ENCODE measurements around the gene MRTFA.
"Not testable (repeated sequence)": the region's sequence is repeated elsewhere in the genome, so short reads cannot be mapped to it uniquely, and the experiment has no call there.

MRTFA gene

DNA sequence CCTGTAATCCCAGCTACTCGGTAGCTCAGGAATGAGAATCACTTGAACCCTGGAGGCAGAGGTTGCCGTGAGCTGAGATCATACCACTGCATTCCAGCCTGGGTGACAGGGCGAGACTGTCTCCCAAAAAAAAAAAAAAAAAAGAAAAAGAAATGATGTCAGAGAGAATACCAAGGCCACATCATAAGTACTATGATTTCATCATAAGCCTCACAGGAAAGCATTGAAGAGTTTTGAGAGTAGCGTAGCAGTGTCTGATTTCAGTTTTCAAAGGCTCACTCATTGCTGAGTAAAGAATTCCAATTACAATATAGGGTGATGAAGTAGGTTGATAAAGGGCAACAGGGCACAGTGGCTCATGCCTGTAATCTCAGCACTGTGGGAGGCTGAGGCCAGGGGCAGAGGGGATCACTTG is 88.8 kb downstream of the MRTFA start:
- DNase-seq = no peak

DNA sequence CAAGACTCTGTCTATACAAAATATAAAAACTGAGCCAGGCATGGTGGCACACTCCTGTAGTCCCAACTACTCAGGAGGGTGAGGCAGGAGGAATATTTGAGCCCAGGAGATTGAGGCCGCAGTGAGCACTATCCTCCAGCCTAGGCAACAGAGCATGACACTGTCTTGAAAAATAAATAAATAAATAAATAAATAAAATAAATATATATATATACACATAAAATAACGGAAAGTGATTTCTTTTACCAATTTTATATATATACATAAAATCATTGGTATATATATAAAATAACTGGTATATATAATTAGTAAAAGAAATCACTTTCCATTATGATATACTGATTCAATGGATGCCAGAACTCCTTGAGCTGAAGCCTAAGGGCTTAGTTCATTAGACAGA is 91.8 kb downstream of the MRTFA start:
- no peak for DNase-seq

DNA sequence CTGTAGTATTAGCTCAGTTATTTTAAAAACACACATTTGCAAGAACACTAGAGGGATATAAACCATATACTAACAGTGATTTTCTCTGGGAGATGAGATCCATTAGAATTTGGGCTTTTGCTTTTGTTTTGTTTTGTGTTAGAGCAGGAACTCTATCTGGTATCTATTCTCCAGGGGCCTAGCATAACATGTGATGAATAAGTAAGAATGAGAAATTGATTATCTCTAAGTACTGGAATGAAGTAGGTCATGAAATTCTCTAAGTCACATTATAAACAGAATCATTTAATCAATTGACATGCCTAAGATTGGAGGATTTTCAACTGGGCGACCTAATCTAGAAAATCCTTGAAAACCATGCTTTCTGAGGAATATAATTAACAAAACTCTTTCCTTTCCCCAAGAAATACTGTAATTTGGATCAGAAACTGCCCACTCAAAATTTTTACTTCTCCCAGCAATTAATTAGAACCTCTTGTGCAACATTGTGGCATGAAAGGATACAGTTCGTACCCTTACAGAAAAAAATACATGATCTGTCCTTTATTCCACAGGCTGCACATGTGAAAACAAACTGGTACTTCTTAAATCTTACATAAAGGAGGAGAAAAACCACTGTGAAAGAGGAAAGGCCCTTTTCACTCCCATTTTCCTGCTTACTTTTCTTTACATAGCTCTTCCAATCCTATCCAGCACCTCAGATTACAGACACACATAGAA is 93.5 kb downstream of the MRTFA start:
- no peak for DNase-seq

DNA sequence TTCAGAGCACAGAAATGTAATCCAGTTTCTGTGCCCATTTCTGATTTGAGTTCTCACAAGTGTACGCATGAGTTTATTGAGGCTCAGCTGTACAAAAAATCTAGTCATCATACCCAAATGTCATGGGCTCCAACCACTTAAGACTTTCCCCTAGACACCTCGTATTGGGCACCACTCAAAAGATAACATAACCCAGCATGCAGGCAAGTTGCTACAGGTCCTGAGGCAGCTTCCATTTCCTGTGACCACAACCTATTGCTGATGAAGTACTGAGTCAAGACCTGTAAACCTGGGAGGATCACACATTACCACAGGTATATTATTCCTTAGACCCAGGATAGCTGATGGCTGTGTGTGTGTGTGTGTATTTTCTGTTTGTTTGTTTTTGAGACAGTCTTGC is 95.2 kb downstream of the MRTFA start:
- no peak for DNase-seq

DNA sequence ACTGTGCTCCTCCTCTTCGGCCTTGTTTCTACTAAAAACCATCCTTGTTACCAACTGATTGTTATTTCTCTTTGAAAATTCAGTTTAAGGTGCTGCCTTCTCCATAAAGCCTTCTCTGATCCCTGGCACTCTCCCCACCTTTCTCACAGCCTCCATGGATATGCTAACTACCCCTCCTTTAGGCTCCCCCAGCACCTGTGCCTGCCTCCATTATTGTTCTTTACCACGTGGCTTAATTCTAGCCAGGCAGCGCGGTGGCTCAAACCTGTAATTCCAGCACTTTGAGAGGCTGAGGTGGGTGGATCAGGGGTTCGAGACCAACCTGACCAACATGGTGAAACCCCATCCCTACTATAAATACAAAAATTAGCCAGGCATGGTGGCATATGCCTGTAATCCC is 96.3 kb downstream of the MRTFA start:
- DNase-seq = no peak

DNA sequence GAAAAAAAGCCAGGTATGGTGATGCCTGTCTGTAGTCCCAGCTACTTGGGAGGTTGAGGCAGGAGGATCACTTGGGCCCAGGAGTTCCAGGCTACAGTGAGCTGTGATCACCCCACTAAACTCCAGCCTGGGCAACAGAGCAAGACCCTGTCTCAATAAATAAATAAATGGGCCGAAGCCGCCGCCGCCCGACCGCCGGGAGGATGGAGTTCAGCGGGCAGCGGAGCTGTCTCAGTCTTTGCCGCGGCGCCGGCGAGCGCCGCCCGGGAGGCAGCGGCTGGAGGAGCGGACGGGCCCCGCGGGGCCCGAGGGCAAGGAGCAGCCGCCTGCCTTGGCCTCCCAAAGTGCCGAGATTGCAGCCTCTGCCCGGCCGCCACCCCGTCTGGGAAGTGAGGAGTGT is 100.4 kb downstream of the MRTFA start:
- not testable (repeated sequence) for DNase-seq

DNA sequence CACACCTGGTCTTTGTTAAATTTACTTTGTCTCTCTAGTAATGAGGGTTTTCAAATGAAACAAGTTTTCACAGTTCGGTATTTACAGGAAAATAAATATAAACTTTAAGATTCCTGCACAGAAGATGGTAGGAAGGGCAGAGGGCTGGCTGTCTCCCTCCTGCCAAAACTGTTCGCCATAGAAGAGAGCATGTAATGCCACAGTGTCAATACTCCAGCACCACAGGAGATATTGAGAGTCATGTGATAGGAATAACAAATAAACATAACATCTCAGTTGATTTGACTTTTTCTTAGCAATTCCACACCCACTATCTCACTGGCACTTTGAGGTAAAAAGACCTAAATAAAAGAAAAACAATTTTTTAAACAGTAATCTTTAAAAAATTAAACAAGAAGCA is 100.9 kb downstream of the MRTFA start:
- DNase-seq = no peak

DNA sequence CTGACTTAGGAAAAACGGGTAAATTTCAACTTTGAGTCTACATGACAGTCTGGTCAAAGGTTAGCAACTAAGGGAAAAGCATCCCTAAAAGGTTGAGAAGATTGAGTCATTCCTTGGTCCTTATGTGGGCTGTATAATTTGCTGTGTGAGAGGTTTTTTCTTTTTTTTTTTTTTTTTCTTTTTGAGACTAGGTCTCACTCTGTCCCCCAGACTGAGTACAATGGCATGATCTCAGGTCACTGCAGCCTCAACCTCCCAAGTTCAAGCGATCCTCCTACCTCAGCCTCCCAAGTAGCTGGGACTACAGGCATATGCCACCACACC is 101.4 kb downstream of the MRTFA start:
- DNase-seq = no peak

DNA sequence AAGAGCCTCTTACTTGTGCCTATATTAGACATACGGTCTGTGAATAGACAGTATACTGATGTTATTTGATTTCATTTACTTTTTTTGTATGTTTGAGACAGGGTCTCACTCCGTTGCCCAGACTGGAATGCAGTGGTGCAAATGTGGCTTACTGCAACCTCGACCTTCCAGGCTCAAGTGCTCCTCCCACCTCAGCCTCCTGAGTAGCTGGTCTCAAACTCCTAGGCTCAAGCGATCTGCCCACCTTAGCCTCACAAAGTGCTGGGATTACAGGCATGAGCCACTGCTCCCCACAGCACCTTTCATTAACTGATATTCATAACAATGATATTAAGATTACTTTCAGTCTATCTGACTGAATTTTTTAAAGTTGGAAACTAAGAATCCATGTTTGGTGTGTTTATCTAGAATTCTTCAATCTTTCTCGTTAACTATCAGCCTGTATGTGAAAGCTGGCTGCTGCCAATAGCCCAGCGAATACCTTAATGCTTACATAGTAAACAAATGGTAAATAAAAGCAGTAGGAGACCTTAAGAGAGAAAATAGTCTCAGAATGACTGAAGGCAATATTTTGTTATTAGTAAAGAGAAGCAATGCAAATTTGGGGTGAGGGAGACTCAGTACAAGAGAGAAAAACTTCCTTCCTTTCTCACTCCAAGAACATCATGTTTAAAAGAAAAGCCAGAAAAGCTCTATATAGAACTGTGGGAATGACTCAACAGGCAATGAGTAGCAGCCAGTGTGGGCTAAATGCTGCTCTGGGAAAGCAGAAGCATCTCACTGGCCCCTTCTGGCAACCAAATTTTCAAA is 101.9 kb downstream of the MRTFA start:
- DNase-seq = peak; percentile 23 to 37

DNA sequence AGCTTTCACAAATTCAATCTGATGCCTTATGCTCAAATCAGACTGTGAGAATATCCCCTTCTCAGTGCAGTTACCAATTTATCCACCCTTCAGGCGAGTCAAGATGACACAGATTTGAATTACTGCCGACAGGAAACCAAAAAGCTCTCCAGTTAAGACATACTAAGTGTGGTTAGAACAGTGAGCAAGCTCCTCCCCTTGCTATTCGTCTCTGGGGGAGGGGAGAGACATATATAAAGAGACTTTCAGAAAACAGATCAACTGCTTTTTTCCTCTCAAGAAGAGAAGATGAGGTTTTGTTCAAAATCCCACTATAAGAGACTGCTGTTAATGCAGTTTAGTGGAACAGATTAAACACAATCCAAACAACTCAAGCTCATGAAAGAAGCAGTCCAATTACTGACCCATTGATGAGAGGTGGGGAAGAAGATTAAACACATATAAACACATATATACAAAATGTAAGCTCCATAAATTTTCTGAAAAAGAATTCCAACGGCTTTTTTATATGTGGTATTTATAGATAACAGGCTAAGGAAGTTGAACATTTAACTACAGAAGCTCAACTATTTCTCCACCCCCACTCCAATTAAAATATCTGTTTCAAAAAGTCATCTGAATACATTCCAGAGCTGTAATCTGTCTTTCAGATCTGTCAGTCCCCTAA is 102.7 kb downstream of the MRTFA start:
- DNase-seq = peak; percentile 39 to 50

DNA sequence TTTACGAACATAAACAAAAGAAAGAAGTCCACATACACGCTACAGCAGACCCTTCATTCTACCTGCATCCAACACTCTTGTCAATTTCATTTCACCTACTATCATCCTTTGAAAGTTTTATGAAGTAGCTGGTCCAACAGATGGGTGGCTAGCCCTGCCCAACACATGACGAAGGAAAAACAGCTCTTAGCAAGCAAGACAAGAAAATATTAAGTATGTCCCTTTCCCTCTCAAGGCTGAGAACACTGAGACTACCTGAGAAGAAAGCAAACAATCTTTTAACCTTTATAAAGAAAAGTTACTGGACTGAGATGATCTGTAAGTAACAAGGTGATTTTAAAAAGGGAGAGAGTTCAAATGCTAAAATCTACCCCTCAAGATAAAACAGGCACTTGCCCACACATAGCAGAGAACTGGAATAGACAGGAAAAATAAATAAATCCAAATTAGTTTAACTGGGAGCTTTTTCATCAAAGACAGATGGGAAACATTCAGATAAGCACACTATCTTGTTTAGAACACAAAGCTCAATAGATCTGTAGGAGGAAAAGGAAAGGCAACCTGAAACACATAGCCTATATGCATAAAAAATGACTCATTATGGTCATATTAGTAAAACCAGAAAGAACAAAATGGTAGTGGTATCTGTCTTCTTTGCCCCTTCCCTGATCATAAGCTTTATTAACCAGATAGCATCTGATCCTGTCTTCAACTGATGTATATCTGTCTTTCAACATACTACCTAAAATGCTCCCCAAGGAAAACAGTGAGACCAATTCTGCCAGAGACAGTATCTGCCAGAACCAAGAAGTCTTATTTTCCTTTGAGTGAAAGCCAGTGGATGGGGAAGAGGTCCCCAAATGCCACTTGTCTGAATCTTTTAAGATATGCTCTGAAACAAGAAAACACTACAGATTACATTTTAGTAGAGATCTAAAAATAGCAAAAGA is 104.3 kb downstream of the MRTFA start:
- no peak for DNase-seq

DNA sequence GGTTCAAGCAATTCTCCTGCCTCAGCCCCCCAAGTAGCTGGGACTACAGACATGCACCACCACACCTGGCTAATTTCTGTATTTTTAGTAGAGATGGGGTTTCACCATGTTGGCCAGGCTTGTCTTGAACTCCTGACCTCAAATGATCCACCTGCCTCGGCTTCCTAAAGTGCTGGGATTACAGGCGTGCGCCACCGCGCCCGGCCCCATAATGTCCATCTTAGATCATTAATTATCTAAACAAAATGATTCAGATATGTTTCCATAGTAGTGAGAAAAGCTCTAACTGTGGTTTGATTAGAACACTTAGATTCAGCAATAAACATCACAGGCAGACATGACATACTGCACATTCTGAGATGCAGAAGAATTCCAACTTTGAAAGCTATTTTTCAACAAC is 106.1 kb downstream of the MRTFA start:
- not testable (repeated sequence) for DNase-seq

DNA sequence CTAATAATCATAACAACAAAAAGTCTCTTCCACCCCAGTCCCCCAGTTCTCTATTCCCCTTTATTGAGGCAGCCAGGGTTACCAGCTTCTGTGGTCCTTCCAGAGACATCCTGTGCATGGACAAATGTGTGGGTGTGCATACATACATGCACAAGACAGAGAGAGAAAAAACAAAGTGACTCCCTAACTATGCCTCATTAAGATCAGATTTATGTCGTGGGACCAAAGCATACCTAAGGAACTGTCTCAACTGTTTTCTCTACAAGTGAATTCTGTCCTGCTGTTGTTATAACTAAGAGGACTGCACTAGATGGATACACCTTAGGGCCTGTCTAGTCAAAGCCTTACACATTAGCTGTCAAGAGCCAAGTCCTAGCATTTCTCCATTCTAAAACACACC is 106.7 kb downstream of the MRTFA start:
- no peak for DNase-seq

DNA sequence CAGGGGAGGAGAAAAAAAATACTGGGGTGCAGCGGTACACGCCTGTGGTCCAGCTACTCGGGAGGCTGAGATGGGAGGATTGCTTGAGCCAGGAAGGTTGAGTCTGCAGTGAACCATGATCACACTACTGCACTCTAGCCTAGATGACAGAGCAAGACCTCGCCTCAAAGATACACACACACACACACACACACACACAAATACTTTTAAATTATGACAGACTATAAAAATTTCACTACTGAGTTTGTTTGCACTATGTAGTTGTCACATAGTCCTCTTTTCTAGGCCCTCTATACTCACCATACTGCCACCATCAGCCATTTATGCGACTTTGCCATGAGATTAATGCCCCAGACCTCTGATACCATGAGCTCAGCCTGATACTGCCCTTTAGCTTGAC is 109.6 kb downstream of the MRTFA start:
- DNase-seq = no peak

DNA sequence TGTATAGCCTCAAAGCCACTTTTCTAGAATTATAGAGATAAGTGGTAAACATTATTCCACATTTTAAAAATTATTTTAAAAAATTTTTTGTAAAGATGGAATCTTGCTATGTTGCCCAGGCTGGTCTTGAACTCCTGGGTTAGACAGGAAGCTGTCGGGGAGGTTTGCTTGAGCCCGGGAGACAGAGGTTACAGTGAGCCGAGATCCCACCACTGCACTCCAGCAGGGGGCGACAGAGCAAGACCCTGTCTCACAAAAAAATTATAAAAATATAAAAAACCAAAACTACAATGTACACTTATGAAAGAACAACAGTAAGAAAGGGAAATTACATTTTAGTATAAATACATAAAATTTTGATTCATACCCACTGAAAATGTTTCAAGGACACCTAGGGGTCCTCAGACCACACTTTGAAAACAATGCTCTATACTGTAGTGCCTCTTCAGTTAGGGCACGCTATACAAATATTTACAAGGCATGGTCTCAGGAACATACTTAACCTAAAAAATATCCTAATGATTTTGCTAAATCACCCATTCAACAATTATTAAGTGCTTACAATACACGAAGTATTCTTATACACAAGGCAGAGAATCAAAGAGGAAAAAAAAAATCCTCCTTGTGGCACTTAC is 111.2 kb downstream of the MRTFA start:
- peak; percentile 79 to 80 for DNase-seq

DNA sequence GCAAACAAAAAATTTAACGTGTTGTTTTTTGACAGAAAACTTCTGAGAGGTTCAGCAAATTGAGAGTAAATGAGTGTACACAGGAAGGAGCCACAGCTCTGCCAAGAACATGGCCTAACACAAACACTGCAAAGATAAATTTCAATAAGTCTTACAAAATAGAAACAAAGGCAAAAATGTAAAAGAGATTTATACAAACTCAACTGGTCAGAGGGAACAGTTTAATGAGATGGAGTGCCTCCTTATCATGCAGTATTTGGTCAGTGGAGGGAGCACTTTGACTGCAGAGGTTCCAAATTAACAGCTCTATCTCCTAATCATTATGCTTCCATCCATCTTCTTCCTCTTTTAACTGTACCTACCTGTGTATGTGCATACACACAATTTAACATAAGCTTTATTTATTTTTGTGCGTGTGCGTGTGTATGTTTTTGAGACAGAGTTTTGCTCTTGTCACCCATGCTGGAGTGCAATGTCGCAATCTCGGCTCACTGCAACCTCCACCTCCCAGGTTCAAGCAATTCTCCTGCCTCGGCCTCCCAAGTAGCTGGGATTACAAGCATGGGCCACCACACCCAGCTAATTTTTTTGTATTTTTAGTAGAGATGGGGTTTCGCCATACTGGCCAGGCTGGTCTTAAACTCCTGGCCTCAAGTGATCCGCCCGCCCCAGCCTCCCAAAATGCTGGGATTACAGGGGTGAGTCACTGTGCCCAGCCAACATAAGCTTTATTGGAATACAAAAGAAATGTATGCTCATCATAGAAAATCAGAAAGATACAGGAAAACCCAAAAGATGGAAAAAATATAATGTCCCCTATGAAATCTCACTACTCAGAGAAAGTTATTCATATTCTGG is 111.9 kb downstream of the MRTFA start:
- DNase-seq = no peak

DNA sequence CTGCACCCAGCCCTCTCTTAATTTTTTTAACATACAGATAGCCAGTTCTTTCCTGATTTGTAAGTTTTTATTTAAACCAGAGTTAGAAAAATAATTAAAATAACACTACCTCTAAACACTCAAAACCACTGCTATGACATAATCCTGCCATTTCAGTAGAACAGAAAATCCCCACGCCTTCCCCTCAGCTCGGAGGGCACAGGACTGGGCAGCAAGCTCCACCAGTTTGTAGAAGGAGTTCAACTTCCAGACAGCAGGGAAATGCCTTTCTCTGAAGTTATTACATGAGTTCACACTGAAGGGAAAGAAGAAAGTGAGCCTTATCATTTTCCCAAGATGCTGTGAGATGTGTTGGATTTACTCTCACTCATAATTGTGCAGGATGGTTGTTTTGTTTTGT is 114.4 kb downstream of the MRTFA start:
- DNase-seq = no peak

DNA sequence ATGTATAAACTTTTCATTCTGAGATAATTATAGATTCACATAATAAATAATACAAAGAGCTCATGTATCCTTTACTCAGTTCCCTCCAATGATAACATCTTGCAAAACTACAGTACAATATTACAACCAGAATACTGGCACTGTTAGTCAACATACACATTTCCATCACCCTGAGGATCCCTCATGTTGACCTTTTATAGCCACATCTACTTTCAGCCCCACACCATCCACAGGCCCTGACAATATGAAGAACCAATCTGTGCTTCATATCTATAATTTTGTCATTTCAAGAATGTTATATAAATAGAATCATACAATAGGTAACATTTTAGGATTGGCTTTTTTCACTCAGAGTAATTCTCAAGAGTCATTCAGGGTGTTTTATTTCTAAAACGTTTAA is 115.5 kb downstream of the MRTFA start:
- DNase-seq = no peak

DNA sequence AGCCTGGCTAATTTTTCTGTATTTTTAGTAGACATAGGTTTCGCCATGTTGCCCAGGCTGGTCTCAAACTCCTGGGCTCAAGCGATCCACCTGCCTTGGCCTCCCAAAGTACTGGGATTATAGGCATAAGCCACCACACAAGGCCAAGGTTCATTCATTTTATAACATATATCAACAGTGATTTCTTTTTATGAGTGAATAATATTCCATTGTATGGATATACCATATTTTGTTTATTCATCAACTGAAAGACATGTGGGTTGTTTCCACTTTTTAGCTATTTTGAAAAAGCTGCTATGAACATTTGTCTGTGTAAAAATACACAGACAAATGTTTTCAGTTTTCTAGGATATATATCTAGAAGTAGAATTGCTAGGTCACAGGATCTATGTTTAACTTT is 116.0 kb downstream of the MRTFA start:
- no peak for DNase-seq

DNA sequence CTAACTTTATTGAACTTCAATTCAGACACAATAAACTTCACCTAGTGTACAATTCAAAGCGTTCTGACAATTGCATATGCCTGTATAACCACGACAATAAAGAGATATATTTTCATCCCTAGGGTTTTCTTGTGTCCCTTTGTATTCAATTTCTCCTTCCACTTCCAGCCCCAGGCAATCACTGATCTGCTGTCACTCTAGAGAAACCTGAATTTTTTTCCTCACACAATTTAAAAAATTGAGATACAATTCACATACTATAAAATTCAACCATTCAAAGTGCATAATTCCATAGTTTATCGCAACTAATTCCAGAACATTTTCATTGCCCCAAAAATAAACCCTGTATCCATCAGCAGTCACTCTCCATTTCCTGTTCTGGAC is 116.6 kb downstream of the MRTFA start:
- no peak for DNase-seq

DNA sequence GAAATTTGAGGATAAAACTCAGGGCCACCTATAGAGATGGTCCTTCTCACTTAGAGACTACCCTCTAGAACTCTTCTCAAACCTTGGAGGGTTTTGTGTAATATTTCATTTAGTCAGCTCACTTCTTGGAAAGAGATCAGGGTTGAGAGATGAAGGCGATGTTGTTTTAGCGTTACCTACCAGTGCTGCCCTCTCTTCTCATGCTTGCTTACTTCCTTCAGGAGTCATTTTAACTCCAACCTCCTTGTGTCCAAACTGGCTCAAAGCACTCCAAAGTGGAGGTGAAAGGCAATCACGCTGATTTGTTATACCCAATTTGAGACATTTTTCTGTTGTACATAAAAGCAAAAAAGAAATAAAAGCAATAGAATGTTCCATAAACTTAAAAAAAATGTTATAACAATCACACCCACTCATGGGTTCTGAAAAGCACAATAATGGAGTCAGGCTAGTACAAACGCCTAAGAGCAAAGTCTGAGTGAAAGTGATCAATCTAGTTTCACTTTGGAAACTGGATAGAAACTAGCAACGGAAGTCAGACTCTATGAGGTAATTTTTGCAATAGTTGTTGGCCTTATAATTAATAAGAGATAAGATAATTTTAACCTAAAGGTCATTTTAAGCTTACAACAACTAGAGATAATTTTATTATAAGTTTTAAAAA is 117.1 kb downstream of the MRTFA start:
- no peak for DNase-seq

Measured in activated CD4-positive, alpha-beta T cell treated with anti-CD3 and anti-CD28 coated beads, Interleukin-2, amount 50 U/mL, for 48 hours (primary cell).